Liver (tissue), 9 donors: ENCODE data around the gene ZBTB47. TPM values are rescaled to one million over a fixed set of nuclear protein-coding genes. Genes with fewer than 3 reads are reported as not detected.

ENCODE experiments used
- DNase-seq: peaks from one replicate; pipeline ENCODE4 v3.0.0-alpha.2; 2017; ENCODE audit warnings: low spot score
- H3K27ac ChIP-seq, 2 donors: one replicate each; pipeline ENCODE4 v1.7.0; 2013; ENCODE audit warnings: inconsistent platforms in 2 of 2, low read length in 2 of 2, control low read depth in 1 of 2, low read depth in 1 of 2, mild to moderate bottlenecking in 1 of 2
- H3K27me3 ChIP-seq, 4 donors: one replicate each; pipeline versions ENCODE4 v1.6.1 to v1.7.0; 2013; ENCODE audit warnings: low read length in 3 of 4, inconsistent platforms in 1 of 4, mild to moderate bottlenecking in 1 of 4, moderate library complexity in 1 of 4; ENCODE audit not compliant: control insufficient read depth in 4 of 4, insufficient read depth in 4 of 4
- H3K36me3 ChIP-seq, 4 donors: one replicate each; pipeline versions ENCODE4 v1.6.1 to v1.7.0; 2013; ENCODE audit warnings: low read length in 3 of 4, mild to moderate bottlenecking in 3 of 4, low read depth in 1 of 4, moderate library complexity in 1 of 4; ENCODE audit not compliant: control insufficient read depth in 4 of 4, insufficient read depth in 3 of 4
- H3K4me1 ChIP-seq, 4 donors: one replicate each; pipeline versions ENCODE4 v1.6.1 to v1.7.0; 2013; ENCODE audit warnings: low read length in 3 of 4, mild to moderate bottlenecking in 3 of 4, moderate library complexity in 1 of 4; ENCODE audit not compliant: control insufficient read depth in 4 of 4, insufficient read depth in 4 of 4
- H3K4me3 ChIP-seq, 3 donors: one replicate each; pipeline versions ENCODE4 v1.6.1 to v1.7.0; 2013; ENCODE audit warnings: low read length in 3 of 3, control low read depth in 1 of 3, low read depth in 1 of 3, mild to moderate bottlenecking in 1 of 3
- H3K9ac ChIP-seq, 2 donors: one replicate each; pipeline ENCODE4 v1.7.0; 2013; ENCODE audit warnings: low read length in 2 of 2, mild to moderate bottlenecking in 2 of 2, moderate library complexity in 2 of 2, control low read depth in 1 of 2, low read depth in 1 of 2
- H3K9me3 ChIP-seq, 4 donors: one replicate each; pipeline versions ENCODE4 v1.6.1 to v1.7.0; 2013; ENCODE audit warnings: low read length in 3 of 4; ENCODE audit not compliant: control insufficient read depth in 4 of 4
- EGR1 ChIP-seq, 2 donors: IDR thresholded peaks; 2 replicates each; pipeline ENCODE4 v1.6.1; 2016 to 2018; ENCODE audit warnings: antibody characterized with exemption in 2 of 2, low read depth in 2 of 2
- FOXA1 ChIP-seq: IDR thresholded peaks from 2 replicates; pipeline ENCODE4 v1.6.1; 2016; ENCODE audit warnings: antibody characterized with exemption
- FOXA2 ChIP-seq: IDR thresholded peaks from 2 replicates; pipeline ENCODE4 v1.6.1; 2016; ENCODE audit warnings: antibody characterized with exemption
- GABPA ChIP-seq, 2 donors: IDR thresholded peaks in 1 of 2; conservative IDR thresholded peaks in 1 of 2; 2 replicates each; pipeline ENCODE4 v1.6.1; 2016; ENCODE audit warnings: antibody characterized with exemption in 2 of 2, mild to moderate bottlenecking in 1 of 2, moderate library complexity in 1 of 2
- HNF4G ChIP-seq: IDR thresholded peaks from 2 replicates; pipeline ENCODE4 v1.6.1; 2016; ENCODE audit warnings: antibody characterized with exemption
- JUND ChIP-seq, 2 donors: IDR thresholded peaks; 2 replicates each; pipeline ENCODE4 v1.6.1; 2016; ENCODE audit warnings: antibody characterized with exemption in 2 of 2
- NR2F2 ChIP-seq: IDR thresholded peaks from 2 replicates; pipeline ENCODE4 v1.6.1; 2016; ENCODE audit warnings: antibody characterized with exemption
- RXRA ChIP-seq, 2 donors: IDR thresholded peaks; 2 replicates each; pipeline ENCODE4 v1.6.1; 2017 to 2018; ENCODE audit warnings: antibody characterized with exemption in 2 of 2, mild to moderate bottlenecking in 1 of 2
- SP1 ChIP-seq: IDR thresholded peaks from 2 replicates; pipeline ENCODE4 v1.6.1; 2018; ENCODE audit warnings: antibody characterized with exemption, mild to moderate bottlenecking
- TAF1 ChIP-seq: conservative IDR thresholded peaks from 2 replicates; pipeline ENCODE4 v1.6.1; 2016; ENCODE audit warnings: antibody characterized with exemption, mild to moderate bottlenecking
- YY1 ChIP-seq: IDR thresholded peaks from 2 replicates; pipeline ENCODE4 v1.6.1; 2016; ENCODE audit warnings: antibody characterized with exemption, mild to moderate bottlenecking
- WGBS: extraction: QIAGEN DNeasy Blood & Tissue Kit; methylation state at CpG from one replicate; pipeline ENCODE4 v1.1.7; 2013; 5-methylcytosine and 5-hydroxymethylcytosine counted together
- polyA plus RNA-seq, 2 donors: library from polyadenylated mRNA; stranded (reverse) in 1 of 2; unstranded in 1 of 2; fragments of 200-250 nt in 1 of 2; fragments of >200 nt in 1 of 2; fragmentation: Nextera tagmentation in 1 of 2; extraction: Ambion mirVana in 1 of 2; gene quantifications; one replicate each; pipeline versions ENCODE4 v1.2.1 to v1.2.3, GENCODE V29; 2013 to 2015
- total RNA-seq, 2 donors: library from RNA; depleted of rRNA; stranded (reverse); fragments of >200 nt; gene quantifications; one replicate each; pipeline ENCODE4 v1.2.3, GENCODE V29; 2014
- TF ChIP-seq, protein P1 (sequence below): fragments of 150-350 bp; IDR thresholded peaks from 2 replicates; pipeline ENCODE4 v1.5.1; 2017; ENCODE audit warnings: improper control_type of control experiment, low read depth, low read length; ENCODE audit not compliant: missing input control
- TF ChIP-seq, protein P2 (sequence below): IDR thresholded peaks from 2 replicates; pipeline ENCODE4 v1.6.1; 2016; ENCODE audit warnings: antibody characterized with exemption
- TF ChIP-seq, protein P3 (sequence below): IDR thresholded peaks from 2 replicates; pipeline ENCODE4 v1.6.1; 2016; ENCODE audit warnings: antibody characterized with exemption, mild to moderate bottlenecking
- TF ChIP-seq, protein P4 (sequence below): IDR thresholded peaks from 2 replicates; pipeline ENCODE4 v1.6.1; 2016; ENCODE audit warnings: antibody characterized with exemption
- TF ChIP-seq, protein P5 (sequence below): IDR thresholded peaks from 2 replicates; pipeline ENCODE4 v1.6.1; 2016; ENCODE audit warnings: antibody characterized with exemption
- donor health status: healthy.
- donor health status: healthy.
- donor health status: healthy.
- donor health status: healthy.
- donor health status: healthy.

The ZBTB47 gene
- total and polyA plus RNA-seq, 4 donors = 0.42 to 7.4 (median 4.2) TPM

DNA sequence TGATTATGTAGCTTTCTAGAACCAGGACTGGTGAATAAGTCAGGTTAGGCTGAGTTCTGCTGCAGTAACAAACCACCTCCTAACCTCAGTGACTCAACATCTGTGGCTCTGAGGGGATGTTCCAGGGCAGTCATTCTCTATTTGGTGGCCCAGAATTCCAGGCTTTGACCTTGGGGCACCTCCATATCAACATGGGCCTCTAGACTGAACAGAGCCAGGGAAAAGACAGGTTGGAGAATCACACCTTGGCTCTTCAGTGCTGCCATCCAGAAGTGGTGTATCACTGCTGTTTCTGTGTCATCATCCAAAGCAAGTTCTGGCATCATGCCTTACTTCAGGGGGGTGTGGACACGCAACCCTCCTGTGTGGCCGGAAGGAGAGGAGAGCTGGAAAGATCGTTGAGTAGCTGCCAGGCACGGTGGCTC lies 15.3 kb downstream of the ZBTB47 start (continued):
- TF ChIP-seq, protein P1, sequence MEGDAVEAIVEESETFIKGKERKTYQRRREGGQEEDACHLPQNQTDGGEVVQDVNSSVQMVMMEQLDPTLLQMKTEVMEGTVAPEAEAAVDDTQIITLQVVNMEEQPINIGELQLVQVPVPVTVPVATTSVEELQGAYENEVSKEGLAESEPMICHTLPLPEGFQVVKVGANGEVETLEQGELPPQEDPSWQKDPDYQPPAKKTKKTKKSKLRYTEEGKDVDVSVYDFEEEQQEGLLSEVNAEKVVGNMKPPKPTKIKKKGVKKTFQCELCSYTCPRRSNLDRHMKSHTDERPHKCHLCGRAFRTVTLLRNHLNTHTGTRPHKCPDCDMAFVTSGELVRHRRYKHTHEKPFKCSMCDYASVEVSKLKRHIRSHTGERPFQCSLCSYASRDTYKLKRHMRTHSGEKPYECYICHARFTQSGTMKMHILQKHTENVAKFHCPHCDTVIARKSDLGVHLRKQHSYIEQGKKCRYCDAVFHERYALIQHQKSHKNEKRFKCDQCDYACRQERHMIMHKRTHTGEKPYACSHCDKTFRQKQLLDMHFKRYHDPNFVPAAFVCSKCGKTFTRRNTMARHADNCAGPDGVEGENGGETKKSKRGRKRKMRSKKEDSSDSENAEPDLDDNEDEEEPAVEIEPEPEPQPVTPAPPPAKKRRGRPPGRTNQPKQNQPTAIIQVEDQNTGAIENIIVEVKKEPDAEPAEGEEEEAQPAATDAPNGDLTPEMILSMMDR = no peak
- no peak for TF ChIP-seq HNF4G
- no peak for TF ChIP-seq YY1
- TF ChIP-seq FOXA1 = no peak
- TF ChIP-seq, protein P2, sequence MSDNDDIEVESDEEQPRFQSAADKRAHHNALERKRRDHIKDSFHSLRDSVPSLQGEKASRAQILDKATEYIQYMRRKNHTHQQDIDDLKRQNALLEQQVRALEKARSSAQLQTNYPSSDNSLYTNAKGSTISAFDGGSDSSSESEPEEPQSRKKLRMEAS = no peak
- no peak for TF ChIP-seq FOXA2
- TF ChIP-seq NR2F2 = no peak
- TF ChIP-seq RXRA (IDR thresholded peaks at IDR 0.05) = no peak

DNA sequence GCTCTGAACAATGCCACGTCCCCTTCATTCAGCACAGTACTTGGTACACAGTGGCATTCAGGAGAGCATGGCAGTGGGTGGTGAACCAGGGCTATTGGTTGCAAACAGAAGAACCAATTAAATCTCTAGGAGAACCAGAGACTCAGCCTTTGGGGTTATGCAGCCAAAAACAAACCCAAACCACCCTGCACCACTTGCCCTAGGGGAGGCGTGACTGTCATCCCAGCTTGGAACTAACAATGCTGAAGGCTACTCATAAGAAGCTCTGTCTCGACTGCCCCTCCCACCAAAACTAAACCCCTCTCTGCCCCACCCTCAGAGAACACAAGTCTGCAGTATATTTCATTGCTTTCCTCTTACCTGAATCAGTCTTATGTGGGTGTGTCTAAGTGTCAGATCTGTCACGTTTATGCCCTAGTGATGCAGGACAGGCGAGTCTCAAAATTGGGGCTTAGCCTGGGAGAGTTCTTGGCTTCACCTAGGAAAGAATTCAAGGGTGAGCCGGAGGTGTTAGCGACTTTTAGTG lies 16.6 kb downstream of the ZBTB47 start:
- no peak for TF ChIP-seq EGR1 (IDR thresholded peaks at IDR 0.05; ENCODE audit: low read depth in 2 of 2)
- TF ChIP-seq, protein P3, sequence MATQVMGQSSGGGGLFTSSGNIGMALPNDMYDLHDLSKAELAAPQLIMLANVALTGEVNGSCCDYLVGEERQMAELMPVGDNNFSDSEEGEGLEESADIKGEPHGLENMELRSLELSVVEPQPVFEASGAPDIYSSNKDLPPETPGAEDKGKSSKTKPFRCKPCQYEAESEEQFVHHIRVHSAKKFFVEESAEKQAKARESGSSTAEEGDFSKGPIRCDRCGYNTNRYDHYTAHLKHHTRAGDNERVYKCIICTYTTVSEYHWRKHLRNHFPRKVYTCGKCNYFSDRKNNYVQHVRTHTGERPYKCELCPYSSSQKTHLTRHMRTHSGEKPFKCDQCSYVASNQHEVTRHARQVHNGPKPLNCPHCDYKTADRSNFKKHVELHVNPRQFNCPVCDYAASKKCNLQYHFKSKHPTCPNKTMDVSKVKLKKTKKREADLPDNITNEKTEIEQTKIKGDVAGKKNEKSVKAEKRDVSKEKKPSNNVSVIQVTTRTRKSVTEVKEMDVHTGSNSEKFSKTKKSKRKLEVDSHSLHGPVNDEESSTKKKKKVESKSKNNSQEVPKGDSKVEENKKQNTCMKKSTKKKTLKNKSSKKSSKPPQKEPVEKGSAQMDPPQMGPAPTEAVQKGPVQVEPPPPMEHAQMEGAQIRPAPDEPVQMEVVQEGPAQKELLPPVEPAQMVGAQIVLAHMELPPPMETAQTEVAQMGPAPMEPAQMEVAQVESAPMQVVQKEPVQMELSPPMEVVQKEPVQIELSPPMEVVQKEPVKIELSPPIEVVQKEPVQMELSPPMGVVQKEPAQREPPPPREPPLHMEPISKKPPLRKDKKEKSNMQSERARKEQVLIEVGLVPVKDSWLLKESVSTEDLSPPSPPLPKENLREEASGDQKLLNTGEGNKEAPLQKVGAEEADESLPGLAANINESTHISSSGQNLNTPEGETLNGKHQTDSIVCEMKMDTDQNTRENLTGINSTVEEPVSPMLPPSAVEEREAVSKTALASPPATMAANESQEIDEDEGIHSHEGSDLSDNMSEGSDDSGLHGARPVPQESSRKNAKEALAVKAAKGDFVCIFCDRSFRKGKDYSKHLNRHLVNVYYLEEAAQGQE = no peak
- TF ChIP-seq, protein P4, sequence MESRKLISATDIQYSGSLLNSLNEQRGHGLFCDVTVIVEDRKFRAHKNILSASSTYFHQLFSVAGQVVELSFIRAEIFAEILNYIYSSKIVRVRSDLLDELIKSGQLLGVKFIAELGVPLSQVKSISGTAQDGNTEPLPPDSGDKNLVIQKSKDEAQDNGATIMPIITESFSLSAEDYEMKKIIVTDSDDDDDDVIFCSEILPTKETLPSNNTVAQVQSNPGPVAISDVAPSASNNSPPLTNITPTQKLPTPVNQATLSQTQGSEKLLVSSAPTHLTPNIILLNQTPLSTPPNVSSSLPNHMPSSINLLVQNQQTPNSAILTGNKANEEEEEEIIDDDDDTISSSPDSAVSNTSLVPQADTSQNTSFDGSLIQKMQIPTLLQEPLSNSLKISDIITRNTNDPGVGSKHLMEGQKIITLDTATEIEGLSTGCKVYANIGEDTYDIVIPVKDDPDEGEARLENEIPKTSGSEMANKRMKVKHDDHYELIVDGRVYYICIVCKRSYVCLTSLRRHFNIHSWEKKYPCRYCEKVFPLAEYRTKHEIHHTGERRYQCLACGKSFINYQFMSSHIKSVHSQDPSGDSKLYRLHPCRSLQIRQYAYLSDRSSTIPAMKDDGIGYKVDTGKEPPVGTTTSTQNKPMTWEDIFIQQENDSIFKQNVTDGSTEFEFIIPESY = no peak
- TF ChIP-seq YY1 = no peak
- TF ChIP-seq TAF1 = no peak
- no peak for TF ChIP-seq JUND (IDR thresholded peaks at IDR 0.05)
- no peak for TF ChIP-seq FOXA1
- Histone ChIP-seq H3K27me3 (no peaks in the 10 kb centered on the region), H3K9me3 (peaks cover 0 to 3% (median 0%) of the 10 kb centered on the region in 4 donors), H3K4me1 (no peaks in the 10 kb centered on the region), H3K27ac (no peak overlapping the region), H3K36me3 (no peaks in the 10 kb centered on the region), H3K9ac (no peak overlapping the region), H3K4me3 (no peak overlapping the region)
- DNase-seq = no peak
- WGBS = 81% methylated on average over 7 of the region's 7 CpGs

DNA sequence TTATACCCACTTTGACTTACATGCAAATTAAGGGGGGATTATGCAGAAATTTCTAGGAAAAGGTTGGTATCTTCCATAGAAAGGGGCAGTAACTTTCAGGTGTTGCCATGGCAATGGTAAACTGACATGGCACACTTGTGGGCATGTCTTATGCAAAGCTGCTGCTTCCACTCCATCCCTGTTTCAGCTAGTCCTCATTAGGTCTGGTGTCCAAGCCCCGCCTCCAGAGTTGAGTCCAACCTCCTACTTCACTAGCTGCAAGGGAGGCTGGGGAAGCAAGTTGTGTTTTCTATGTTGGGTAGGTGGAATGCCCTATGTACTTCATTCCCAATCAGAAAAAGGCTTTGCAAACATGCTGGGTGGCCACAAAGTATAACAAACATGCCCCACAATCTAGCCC lies 17.2 kb downstream of the ZBTB47 start:
- 93% methylated on average over 1 of the region's 1 CpG for WGBS
- DNase-seq = no peak
- TF ChIP-seq, protein P4 = no peak
- TF ChIP-seq SP1 (no peak), NR2F2 (no peak), GABPA (IDR thresholded peaks at IDR 0.05 in 1 of 2, conservative IDR thresholded peaks at IDR 0.05 in 1 of 2) (no peak), FOXA2 (no peak), YY1 (no peak)
- TF ChIP-seq, protein P5, sequence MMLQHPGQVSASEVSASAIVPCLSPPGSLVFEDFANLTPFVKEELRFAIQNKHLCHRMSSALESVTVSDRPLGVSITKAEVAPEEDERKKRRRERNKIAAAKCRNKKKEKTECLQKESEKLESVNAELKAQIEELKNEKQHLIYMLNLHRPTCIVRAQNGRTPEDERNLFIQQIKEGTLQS = no peak

More for the DNA sequence above, 17.2 kb downstream of the ZBTB47 start:
- no peak overlapping the region for H3K9ac ChIP-seq
- H3K4me3 ChIP-seq = no peak overlapping the region
- peaks cover 0 to 3% (median 0%) of the 10 kb centered on the region in 4 donors for H3K9me3 ChIP-seq
- H3K4me1 ChIP-seq = no peaks in the 10 kb centered on the region
- H3K27me3 ChIP-seq = no peaks in the 10 kb centered on the region
- no peaks in the 10 kb centered on the region for H3K36me3 ChIP-seq
- H3K27ac ChIP-seq = no peak overlapping the region
